LNCaP clone FGC (cell line): ENCODE data around the gene TANGO2.

Source experiments
- DNase-seq: peaks from one replicate; pipeline ENCODE4 v3.0.0-alpha.2; 2011; ENCODE audit warnings: low read depth
- H3K4me3 ChIP-seq: 2 replicates; pipeline ENCODE4 v1.5.1; 2011; ENCODE audit warnings: mild to moderate bottlenecking, low read depth, low read length, control low read depth
- CTCF ChIP-seq: IDR thresholded peaks from 2 replicates; pipeline ENCODE4 v1.5.1; 2012; ENCODE audit warnings: mild to moderate bottlenecking; ENCODE audit not compliant: control insufficient read depth, insufficient read depth; ENCODE audit errors: extremely low read depth

TANGO2 gene

GRCh38 chr22:19980766-19981165 lies 40.1 kb upstream of the TANGO2 start:
- DNase-seq: no peak
- TF ChIP-seq CTCF: no peak
- H3K4me3 ChIP-seq: no peak overlapping the region

GRCh38 chr22:19981171-19981960 lies 39.5 kb upstream of the TANGO2 start:
- no peak for TF ChIP-seq CTCF
- no peak for DNase-seq

GRCh38 chr22:19981961-19982920 lies 38.7 kb upstream of the TANGO2 start:
- DNase-seq: no peak
- no peak overlapping the region for H3K4me3 ChIP-seq
- no peak for TF ChIP-seq CTCF

More at GRCh38 chr22:19981171-19981960, 39.5 kb upstream of the TANGO2 start:
- no peak overlapping the region for H3K4me3 ChIP-seq

- TF ChIP-seq CTCF: no peak
- H3K4me3 ChIP-seq: no peak overlapping the region
- DNase-seq: no peak
Observed at GRCh38 chr22:19982991-19983578, 37.8 kb upstream of the TANGO2 start.

GRCh38 chr22:19983741-19984140 lies 37.2 kb upstream of the TANGO2 start:
- TF ChIP-seq CTCF: no peak
- DNase-seq: no peak
- no peak overlapping the region for H3K4me3 ChIP-seq

- DNase-seq: no peak
- no peak overlapping the region for H3K4me3 ChIP-seq
- no peak for TF ChIP-seq CTCF
Observed at GRCh38 chr22:19984201-19984753, 36.6 kb upstream of the TANGO2 start.
